NT2/D1 (cell line): Measurements from ENCODE around the gene P4HA2.

Experiments
- YY1 ChIP-seq: IDR thresholded peaks from 2 replicates; pipeline ENCODE4 v1.6.1; 2011; ENCODE audit not compliant: insufficient read length, insufficient read depth
- ZNF274 ChIP-seq: IDR thresholded peaks from 2 replicates; pipeline ENCODE4 v1.6.1; 2011; ENCODE audit warnings: mild to moderate bottlenecking, low read depth, low read length

GRCh38 chr5:132275367-132276220 lies 47.9 kb upstream of the P4HA2 start:
- TF ChIP-seq ZNF274 (no peak), YY1 (no peak)
